Neural cell (in vitro differentiated cells): ENCODE data around the gene DCAF6. TPM values are rescaled to one million over a fixed set of nuclear protein-coding genes. Genes with fewer than 3 reads are reported as not detected.

Source experiments
- H2AFZ ChIP-seq: fragments of 200-600, 300-800 bp; sonication (generic), shearing (Covaris generic); 2 replicates; pipeline ENCODE4 v1.6.0; 2014; ENCODE audit warnings: low read depth, mild to moderate bottlenecking, antibody characterized with exemption, low read length, moderate library complexity
- H3F3A ChIP-seq: fragments of 200-600 bp; shearing (Covaris generic); 2 replicates; pipeline ENCODE4 v1.6.1; 2016; ENCODE audit warnings: mild to moderate bottlenecking, moderate library complexity, mixed read lengths, antibody characterized with exemption, low read length; ENCODE audit not compliant: insufficient read depth, poor library complexity, severe bottlenecking
- H3K27ac ChIP-seq: fragments of 200-600, 300-800 bp; sonication (generic), shearing (Covaris generic); 2 replicates; pipeline ENCODE4 v1.5.1; 2014; ENCODE audit warnings: mild to moderate bottlenecking, low read length, moderate library complexity
- H3K27me3 ChIP-seq: fragments of 300-800, 200-600 bp; sonication (generic), shearing (Covaris generic); 2 replicates; pipeline ENCODE4 v1.6.0; 2014; ENCODE audit warnings: mild to moderate bottlenecking, low read depth, low read length, moderate library complexity; ENCODE audit not compliant: insufficient read depth
- H3K36me3 ChIP-seq: fragments of 300-800, 200-600 bp; sonication (generic), shearing (Covaris generic); 2 replicates; pipeline ENCODE4 v1.5.1; 2014; ENCODE audit warnings: mild to moderate bottlenecking, antibody characterized with exemption, low read length, moderate library complexity; ENCODE audit not compliant: insufficient read depth
- H3K4me2 ChIP-seq: fragments of 300-800, 200-600 bp; sonication (generic), shearing (Covaris generic); 2 replicates; pipeline ENCODE4 v1.6.0; 2014; ENCODE audit warnings: mild to moderate bottlenecking, low read length
- H3K4me3 ChIP-seq: fragments of 300-800, 200-600 bp; sonication (generic), shearing (Covaris generic); 2 replicates; pipeline ENCODE4 v1.5.1; 2014; ENCODE audit warnings: mild to moderate bottlenecking, low read length, moderate library complexity
- H3K79me2 ChIP-seq: fragments of 200-600 bp; shearing (Covaris generic); replicated peaks from 2 replicates; pipeline ENCODE4 v1.6.0; 2014; ENCODE audit warnings: mild to moderate bottlenecking, low read length, moderate library complexity; ENCODE audit not compliant: insufficient read depth
- H3K9ac ChIP-seq: fragments of 300-800, 200-600 bp; sonication (generic), shearing (Covaris generic); 2 replicates; pipeline ENCODE4 v1.6.1; 2016; ENCODE audit warnings: mild to moderate bottlenecking, low read length, mixed read lengths
- H3K9me2 ChIP-seq: fragments of 200-600 bp; shearing (Covaris generic); 2 replicates; pipeline ENCODE4 v1.6.1; 2016; ENCODE audit warnings: mild to moderate bottlenecking, low read length, mixed read lengths; ENCODE audit not compliant: insufficient read depth
- H3K9me3 ChIP-seq: fragments of 200-600, 300-800 bp; sonication (generic), shearing (Covaris generic); 2 replicates; pipeline ENCODE4 v1.6.1; 2016; ENCODE audit warnings: mild to moderate bottlenecking, mixed run types, low read length, moderate library complexity, mixed read lengths
- H4K20me1 ChIP-seq: fragments of 200-600 bp; shearing (Covaris generic); 2 replicates; pipeline ENCODE4 v1.6.1; 2016; ENCODE audit warnings: mild to moderate bottlenecking, mixed run types; ENCODE audit not compliant: insufficient read depth
- EP300 ChIP-seq: fragments of 450-650 bp; conservative IDR thresholded peaks from 2 replicates; pipeline ENCODE4 v1.6.1; 2014; ENCODE audit warnings: antibody characterized with exemption, mild to moderate bottlenecking, moderate library complexity; ENCODE audit not compliant: poor library complexity, severe bottlenecking
- EZH2 ChIP-seq: fragments of 200-600, 300-800 bp; shearing (Covaris generic), sonication (generic); IDR thresholded peaks from 2 replicates; pipeline ENCODE4 v1.6.1; 2014; ENCODE audit warnings: antibody characterized with exemption, low read length, borderline replicate concordance, mild to moderate bottlenecking; ENCODE audit not compliant: insufficient read depth, poor library complexity, severe bottlenecking
- MXI1 ChIP-seq: fragments of 450-650 bp; conservative IDR thresholded peaks from 2 replicates; pipeline ENCODE4 v1.6.1; 2014; ENCODE audit warnings: antibody characterized with exemption, mild to moderate bottlenecking; ENCODE audit not compliant: poor library complexity, severe bottlenecking
- POLR2AphosphoS5 ChIP-seq: IDR thresholded peaks from 2 replicates; pipeline ENCODE4 v1.6.1; 2012
- RAD21 ChIP-seq: fragments of 450-650 bp; conservative IDR thresholded peaks from 2 replicates; pipeline ENCODE4 v1.6.1; 2014; ENCODE audit warnings: antibody characterized with exemption, mild to moderate bottlenecking, moderate library complexity
- SMC3 ChIP-seq: fragments of 450-650 bp; conservative IDR thresholded peaks from 2 replicates; pipeline ENCODE4 v1.6.1; 2014; ENCODE audit warnings: antibody characterized with exemption, mild to moderate bottlenecking, moderate library complexity; ENCODE audit not compliant: poor library complexity
- TAF1 ChIP-seq: IDR thresholded peaks from 2 replicates; pipeline ENCODE4 v1.6.1; 2012; ENCODE audit warnings: low read depth
- polyA plus RNA-seq: library from polyadenylated mRNA; depleted of rRNA; stranded (reverse); fragments of >200 nt; gene quantifications from 2 replicates; pipeline ENCODE4 v1.2.3, GENCODE V29; 2014
- TF ChIP-seq, protein P1 (sequence below): IDR thresholded peaks from 2 replicates; pipeline ENCODE4 v1.6.1; 2012; ENCODE audit warnings: borderline replicate concordance
- TF ChIP-seq, protein P2 (sequence below): fragments of 450-650 bp; IDR thresholded peaks from 2 replicates; pipeline ENCODE4 v1.5.1; 2014; ENCODE audit warnings: antibody characterized with exemption, mild to moderate bottlenecking, moderate library complexity; ENCODE audit not compliant: poor library complexity, severe bottlenecking

Gene DCAF6
- polyA plus RNA-seq, 1 donor from 2014 or later = 44.8 TPM

DNA sequence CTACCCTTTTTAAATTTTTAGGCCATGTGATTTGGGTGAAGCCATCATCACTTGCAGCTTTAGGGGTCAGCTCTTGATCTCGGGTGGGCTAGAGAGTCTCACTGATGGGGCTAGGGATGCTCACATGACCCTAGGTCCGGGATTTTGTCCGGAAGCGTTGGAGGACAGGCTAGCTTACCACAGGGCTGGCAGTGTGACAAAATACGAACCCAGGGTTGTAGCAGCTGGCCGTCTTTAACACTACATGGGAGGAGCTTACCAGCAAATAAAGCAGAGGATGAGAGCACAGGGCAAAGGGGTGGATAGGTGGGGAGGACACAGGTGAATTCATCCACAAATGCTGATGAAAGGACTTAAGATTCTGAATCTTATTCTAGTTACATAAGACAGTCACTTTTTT lies 178.4 kb downstream of the DCAF6 start:
- Histone ChIP-seq H3K9ac (no peak overlapping the region), H3K9me3 (no peaks in the 10 kb centered on the region), H3K36me3 (peaks cover 18% of the 10 kb centered on the region)

GRCh38 chr1:168116327-168116799 lies 179.9 kb downstream of the DCAF6 start:
- H3K4me3 ChIP-seq = no peak overlapping the region
- no peak for TF ChIP-seq POLR2AphosphoS5
- TF ChIP-seq SMC3 = no peak
- TF ChIP-seq, protein P1, sequence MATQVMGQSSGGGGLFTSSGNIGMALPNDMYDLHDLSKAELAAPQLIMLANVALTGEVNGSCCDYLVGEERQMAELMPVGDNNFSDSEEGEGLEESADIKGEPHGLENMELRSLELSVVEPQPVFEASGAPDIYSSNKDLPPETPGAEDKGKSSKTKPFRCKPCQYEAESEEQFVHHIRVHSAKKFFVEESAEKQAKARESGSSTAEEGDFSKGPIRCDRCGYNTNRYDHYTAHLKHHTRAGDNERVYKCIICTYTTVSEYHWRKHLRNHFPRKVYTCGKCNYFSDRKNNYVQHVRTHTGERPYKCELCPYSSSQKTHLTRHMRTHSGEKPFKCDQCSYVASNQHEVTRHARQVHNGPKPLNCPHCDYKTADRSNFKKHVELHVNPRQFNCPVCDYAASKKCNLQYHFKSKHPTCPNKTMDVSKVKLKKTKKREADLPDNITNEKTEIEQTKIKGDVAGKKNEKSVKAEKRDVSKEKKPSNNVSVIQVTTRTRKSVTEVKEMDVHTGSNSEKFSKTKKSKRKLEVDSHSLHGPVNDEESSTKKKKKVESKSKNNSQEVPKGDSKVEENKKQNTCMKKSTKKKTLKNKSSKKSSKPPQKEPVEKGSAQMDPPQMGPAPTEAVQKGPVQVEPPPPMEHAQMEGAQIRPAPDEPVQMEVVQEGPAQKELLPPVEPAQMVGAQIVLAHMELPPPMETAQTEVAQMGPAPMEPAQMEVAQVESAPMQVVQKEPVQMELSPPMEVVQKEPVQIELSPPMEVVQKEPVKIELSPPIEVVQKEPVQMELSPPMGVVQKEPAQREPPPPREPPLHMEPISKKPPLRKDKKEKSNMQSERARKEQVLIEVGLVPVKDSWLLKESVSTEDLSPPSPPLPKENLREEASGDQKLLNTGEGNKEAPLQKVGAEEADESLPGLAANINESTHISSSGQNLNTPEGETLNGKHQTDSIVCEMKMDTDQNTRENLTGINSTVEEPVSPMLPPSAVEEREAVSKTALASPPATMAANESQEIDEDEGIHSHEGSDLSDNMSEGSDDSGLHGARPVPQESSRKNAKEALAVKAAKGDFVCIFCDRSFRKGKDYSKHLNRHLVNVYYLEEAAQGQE = no peak
- no peak for TF ChIP-seq EZH2
- no peak for TF ChIP-seq RAD21
- TF ChIP-seq, protein P2, sequence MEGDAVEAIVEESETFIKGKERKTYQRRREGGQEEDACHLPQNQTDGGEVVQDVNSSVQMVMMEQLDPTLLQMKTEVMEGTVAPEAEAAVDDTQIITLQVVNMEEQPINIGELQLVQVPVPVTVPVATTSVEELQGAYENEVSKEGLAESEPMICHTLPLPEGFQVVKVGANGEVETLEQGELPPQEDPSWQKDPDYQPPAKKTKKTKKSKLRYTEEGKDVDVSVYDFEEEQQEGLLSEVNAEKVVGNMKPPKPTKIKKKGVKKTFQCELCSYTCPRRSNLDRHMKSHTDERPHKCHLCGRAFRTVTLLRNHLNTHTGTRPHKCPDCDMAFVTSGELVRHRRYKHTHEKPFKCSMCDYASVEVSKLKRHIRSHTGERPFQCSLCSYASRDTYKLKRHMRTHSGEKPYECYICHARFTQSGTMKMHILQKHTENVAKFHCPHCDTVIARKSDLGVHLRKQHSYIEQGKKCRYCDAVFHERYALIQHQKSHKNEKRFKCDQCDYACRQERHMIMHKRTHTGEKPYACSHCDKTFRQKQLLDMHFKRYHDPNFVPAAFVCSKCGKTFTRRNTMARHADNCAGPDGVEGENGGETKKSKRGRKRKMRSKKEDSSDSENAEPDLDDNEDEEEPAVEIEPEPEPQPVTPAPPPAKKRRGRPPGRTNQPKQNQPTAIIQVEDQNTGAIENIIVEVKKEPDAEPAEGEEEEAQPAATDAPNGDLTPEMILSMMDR = no peak
- no peaks in the 10 kb centered on the region for H3K27me3 ChIP-seq
- no peak overlapping the region for H2AFZ ChIP-seq
- no peak overlapping the region for H3K27ac ChIP-seq
- H3K9ac ChIP-seq = no peak overlapping the region
- no peak overlapping the region for H3K4me2 ChIP-seq
- peaks cover 17% of the 10 kb centered on the region for H3K36me3 ChIP-seq
- H3K9me2 ChIP-seq = no peaks in the 10 kb centered on the region
- peaks cover 19% of the 10 kb centered on the region for H3K79me2 ChIP-seq
- H4K20me1 ChIP-seq = no peaks in the 10 kb centered on the region
- no peaks in the 10 kb centered on the region for H3F3A ChIP-seq
- no peaks in the 10 kb centered on the region for H3K9me3 ChIP-seq

More for the DNA sequence above, 178.4 kb downstream of the DCAF6 start:
- no peak for TF ChIP-seq SMC3
- TF ChIP-seq, protein P1 = no peak
- no peak for TF ChIP-seq RAD21
- TF ChIP-seq EZH2 = no peak
- TF ChIP-seq POLR2AphosphoS5 = no peak
- TF ChIP-seq, protein P2 = no peak
- TF ChIP-seq EP300 = no peak
- no peak for TF ChIP-seq MXI1
- TF ChIP-seq TAF1 = no peak
- Histone ChIP-seq H3K4me3 (no peak overlapping the region), H4K20me1 (no peaks in the 10 kb centered on the region), H3K4me2 (no peak overlapping the region), H3K27ac (no peak overlapping the region), H3F3A (no peaks in the 10 kb centered on the region), H3K79me2 (peaks cover 16% of the 10 kb centered on the region), H3K27me3 (no peaks in the 10 kb centered on the region), H2AFZ (no peak overlapping the region), H3K9me2 (no peaks in the 10 kb centered on the region)
